GM12865 (cell line): ENCODE data around the gene ZNHIT6.

Experiments
- DNase-seq: peaks from one replicate; pipeline ENCODE4 v3.0.0; 2010; ENCODE audit warnings: low read depth
- H3K4me3 ChIP-seq: 2 replicates; pipeline ENCODE4 v1.5.1; 2011; ENCODE audit warnings: mild to moderate bottlenecking, low read depth, low read length, control low read depth
- TF ChIP-seq, protein P1 (sequence below): IDR thresholded peaks from 2 replicates; pipeline ENCODE4 v1.5.1; 2011; ENCODE audit warnings: low read length, control low read depth, low read depth, inconsistent platforms; ENCODE audit not compliant: insufficient read depth; ENCODE audit errors: missing control alignments

ZNHIT6 gene

DNA sequence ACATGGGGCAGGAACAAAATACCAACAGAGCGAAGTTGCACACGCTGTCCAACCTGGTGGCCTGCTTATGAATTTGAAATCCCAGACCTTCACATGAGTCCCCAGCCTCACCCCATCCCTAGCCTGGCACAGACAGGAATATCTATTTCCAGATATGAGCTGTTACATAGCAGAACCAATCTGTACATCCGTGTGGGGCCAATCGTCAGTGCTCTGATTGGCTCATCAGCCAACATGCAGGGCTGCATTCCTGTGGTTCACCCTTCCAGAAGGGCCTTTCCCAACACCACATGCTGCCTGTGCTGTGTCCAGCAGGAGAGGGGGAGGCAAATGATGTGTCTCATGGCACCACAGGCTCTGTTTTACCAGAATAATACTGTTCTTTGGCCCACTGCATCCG is 96.4 kb downstream of the ZNHIT6 start:
- TF ChIP-seq, protein P1, sequence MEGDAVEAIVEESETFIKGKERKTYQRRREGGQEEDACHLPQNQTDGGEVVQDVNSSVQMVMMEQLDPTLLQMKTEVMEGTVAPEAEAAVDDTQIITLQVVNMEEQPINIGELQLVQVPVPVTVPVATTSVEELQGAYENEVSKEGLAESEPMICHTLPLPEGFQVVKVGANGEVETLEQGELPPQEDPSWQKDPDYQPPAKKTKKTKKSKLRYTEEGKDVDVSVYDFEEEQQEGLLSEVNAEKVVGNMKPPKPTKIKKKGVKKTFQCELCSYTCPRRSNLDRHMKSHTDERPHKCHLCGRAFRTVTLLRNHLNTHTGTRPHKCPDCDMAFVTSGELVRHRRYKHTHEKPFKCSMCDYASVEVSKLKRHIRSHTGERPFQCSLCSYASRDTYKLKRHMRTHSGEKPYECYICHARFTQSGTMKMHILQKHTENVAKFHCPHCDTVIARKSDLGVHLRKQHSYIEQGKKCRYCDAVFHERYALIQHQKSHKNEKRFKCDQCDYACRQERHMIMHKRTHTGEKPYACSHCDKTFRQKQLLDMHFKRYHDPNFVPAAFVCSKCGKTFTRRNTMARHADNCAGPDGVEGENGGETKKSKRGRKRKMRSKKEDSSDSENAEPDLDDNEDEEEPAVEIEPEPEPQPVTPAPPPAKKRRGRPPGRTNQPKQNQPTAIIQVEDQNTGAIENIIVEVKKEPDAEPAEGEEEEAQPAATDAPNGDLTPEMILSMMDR, result no peak
- no peak overlapping the region for H3K4me3 ChIP-seq
- DNase-seq, result no peak

DNA sequence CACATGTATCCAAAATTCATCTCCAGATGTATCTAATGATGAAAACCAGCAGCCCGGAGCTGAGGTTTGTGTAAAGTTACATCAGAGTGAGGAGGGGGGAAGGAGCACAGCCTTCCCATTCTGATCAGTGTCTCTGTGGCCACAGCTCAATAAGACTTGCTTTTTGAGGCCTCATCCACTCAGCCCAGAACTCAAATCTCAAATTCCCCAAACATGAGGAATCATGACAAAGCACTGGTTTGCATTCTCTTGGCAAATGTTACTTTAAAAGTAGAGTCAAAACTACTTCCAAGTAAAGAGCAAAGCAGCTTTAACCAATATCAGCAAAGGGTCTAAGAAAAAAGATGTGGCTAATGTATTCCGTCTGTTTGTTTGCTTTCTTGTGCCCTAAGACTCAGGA is 96.8 kb downstream of the ZNHIT6 start:
- DNase-seq, result no peak
- TF ChIP-seq, protein P1, result no peak
- no peak overlapping the region for H3K4me3 ChIP-seq

DNA sequence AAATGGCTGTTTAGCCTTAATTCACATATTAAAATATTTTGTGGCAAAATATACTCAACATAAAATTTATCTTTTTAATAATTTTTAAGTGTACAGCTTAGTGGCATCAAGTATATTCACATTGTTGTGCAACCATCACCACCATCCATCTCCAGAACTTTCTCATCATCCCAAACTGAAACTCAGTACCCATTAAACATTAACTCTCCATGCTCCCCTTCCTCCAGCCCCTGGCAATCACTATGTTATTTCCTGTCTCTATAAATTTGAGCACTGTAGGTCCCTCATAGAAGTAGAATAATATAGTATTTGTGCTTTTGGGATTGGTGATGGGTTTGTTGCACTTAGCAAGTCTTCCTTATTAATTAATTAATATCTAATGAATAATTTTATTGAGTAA is 98.3 kb downstream of the ZNHIT6 start:
- TF ChIP-seq, protein P1, result no peak
- no peak for DNase-seq
- H3K4me3 ChIP-seq, result no peak overlapping the region

DNA sequence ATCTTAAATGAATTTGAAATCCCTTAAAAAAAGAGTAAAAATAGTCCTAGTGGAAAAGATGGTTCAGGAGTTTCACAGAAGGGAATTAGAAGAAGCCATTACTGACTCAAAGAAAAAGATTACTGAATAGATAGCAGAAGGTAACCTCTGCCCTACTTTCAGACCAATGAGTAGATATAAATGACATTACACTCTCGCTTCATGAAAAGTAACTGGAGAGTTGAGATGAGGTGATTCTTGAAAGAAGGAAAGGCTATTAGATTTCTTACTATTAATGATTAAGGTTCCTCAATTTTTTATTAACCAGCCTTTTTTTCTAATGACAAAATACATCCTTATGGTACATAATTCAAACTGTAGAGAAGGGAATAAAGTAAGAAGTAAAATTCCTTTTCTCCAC is 99.4 kb downstream of the ZNHIT6 start:
- H3K4me3 ChIP-seq, result no peak overlapping the region
- TF ChIP-seq, protein P1, result no peak
- no peak for DNase-seq

DNA sequence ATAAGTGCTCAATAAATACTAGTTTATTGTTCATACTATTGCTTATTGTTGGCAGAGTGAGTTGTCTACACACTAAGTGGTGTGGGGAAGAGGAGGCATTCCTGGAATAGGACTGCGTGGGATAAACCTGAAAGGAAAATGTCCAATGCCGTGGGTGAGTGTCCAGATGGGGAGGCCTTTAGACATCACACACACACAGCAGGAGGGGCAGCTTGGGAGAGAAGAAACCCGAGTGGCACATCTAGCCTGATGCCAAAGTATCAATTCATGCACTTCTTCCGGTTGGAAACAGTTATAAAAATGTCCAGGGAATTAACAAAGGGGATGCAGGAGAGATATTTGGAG is 100.3 kb downstream of the ZNHIT6 start:
- no peak overlapping the region for H3K4me3 ChIP-seq
- DNase-seq, result no peak
- TF ChIP-seq, protein P1, result no peak

DNA sequence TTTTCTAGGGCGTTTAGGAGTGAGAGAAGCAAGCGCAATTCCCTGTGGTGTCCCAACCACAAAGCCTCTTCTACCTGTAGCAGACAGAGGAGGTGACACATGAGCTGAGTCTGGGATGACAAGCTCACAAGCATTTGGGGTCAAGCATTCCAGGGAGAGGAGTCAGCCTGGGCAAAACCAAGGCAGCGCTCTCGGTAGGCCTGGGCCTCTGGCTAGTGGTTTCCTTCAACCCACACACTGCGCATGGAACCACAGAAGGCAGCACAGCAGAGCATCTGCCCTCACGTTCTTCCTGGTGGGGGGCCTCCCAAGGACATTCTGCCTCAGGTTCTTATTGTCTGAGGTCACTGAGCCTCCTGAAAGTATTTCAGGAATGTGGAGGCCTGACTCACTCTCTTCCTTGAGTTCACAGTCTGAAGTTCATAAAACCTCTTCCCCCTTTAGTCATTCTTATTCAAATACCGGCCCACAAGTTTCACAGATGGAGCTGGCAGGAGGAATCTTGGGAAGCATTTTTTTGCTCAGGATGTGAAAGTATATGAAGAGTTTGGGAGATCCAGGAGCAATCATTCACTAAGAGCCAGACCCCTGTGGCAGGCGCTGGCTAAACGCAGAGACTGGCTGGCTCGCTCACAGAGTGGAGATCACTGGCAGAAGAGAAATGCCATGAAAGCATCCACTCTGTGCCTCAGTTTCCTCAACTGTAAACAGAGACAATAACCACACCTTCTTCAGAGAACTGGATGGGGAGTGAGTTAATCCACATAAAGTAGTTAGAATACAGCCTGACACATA is 100.9 kb downstream of the ZNHIT6 start:
- DNase-seq, result no peak
- no peak overlapping the region for H3K4me3 ChIP-seq

More for the DNA sequence above, 100.9 kb downstream of the ZNHIT6 start:
- TF ChIP-seq, protein P1, result no peak
